Measurements from ENCODE around the gene NOS1AP. TPM values are rescaled to one million over a fixed set of nuclear protein-coding genes. Genes with fewer than 3 reads are reported as not detected.
A peak's percentile ranks its signal among the peaks of the same experiment; 100 is the strongest.

Gene NOS1AP
- total and polyA plus RNA-seq, 9 of the 15 experiments (the other 6 are each of a cell fraction or from before 2014, with no cell fraction given): 0.07 to 1.5 (median 0.22) TPM

- ATAC-seq (no peak), DNase-seq (ENCODE audit: extremely low read depth in 1 of 4, low spot score in 3 of 4) (no peak), FAIRE-seq (no peak)
- H3K4me2 ChIP-seq (ENCODE audit: insufficient read depth, low read length): no peak overlapping the region
- ChIA-PET CTCF (ENCODE audit: low intra/inter-chr PET ratio) (no interaction called here), POLR2A (interaction anchor here (0.7 to 1.7 kb wide), 3 partner anchors 9 to 56 kb away, joined by 3 to 5 read pairs (median 3); no protein-coding TSS in a partner anchor)
- no TSS peak for BruUV-seq (replicated peaks)
- H3K36me3 ChIP-seq (ENCODE audit: control insufficient read depth, insufficient read depth, low read length): no peaks in the 10 kb centered on the region
- 0% methylated on average over 2 of the region's 2 CpGs for WGBS (ENCODE audit: insufficient coverage, low coverage, missing lambda C conversion rate)
- H3K4me3 ChIP-seq: no peak overlapping the region
- intact Hi-C loops (cut with micrococcal nuclease): no loop called here
- H3K27me3 ChIP-seq (ENCODE audit: control insufficient read depth in 2 of 2, insufficient read depth in 2 of 2, low read length in 2 of 2): peaks cover 37 to 66% of the 10 kb centered on the region in 2 experiments; a peak in 4 of 5 replicates
- TF ChIP-seq HSF4 (CRISPR knock-in tag; IDR thresholded peaks at IDR 0.05; ENCODE audit: borderline replicate concordance) (no peak), ZNF232 (CRISPR knock-in tag; IDR thresholded peaks at IDR 0.05) (no peak), ZFP91 (CRISPR knock-in tag; IDR thresholded peaks at IDR 0.05) (no peak), KAT7 (CRISPR knock-in tag; IDR thresholded peaks at IDR 0.05; ENCODE audit: borderline replicate concordance) (no peak), HDAC8 (tag; IDR thresholded peaks at IDR 0.05) (no peak), DNMT1 (IDR thresholded peaks at IDR 0.05) (no peak), CBX8 (IDR thresholded peaks at IDR 0.05; ENCODE audit: borderline replicate concordance, extremely low read depth, low read depth, low read length, poor library complexity, severe bottlenecking) (no peak), PTTG1 (tag; IDR thresholded peaks at IDR 0.05; ENCODE audit: low read depth) (no peak), ZNF316 (IDR thresholded peaks at IDR 0.05) (peak; percentile 54), HMG20A (CRISPR knock-in tag; conservative IDR thresholded peaks at IDR 0.05) (no peak), XRCC3 (IDR thresholded peaks at IDR 0.05) (no peak), C11orf30 (IDR thresholded peaks at IDR 0.05; ENCODE audit: low read depth) (peak; percentile 30; the same call in 1 of the 2 replicates), ZSCAN29 (IDR thresholded peaks at IDR 0.05) (no peak), HEY1 (CRISPR knock-in tag; IDR thresholded peaks at IDR 0.05; ENCODE audit: borderline replicate concordance) (no peak), ZNF12 (CRISPR knock-in tag; IDR thresholded peaks at IDR 0.05) (no peak), ZNF124 (CRISPR knock-in tag; IDR thresholded peaks at IDR 0.05) (no peak)
- in situ Hi-C loops (cut with MboI): loop anchor here (25.0 kb wide), 1 partner anchor 558 kb away; no protein-coding TSS in a partner anchor
- H3K27ac ChIP-seq (ENCODE audit: extremely low read depth, low read depth, low read length): no peak overlapping the region
- H3K9me3 ChIP-seq (replicated peaks; ENCODE audit: control insufficient read depth, insufficient read depth, low read depth, low read length): no peaks in the 10 kb centered on the region
- H4K20me1 ChIP-seq (replicated peaks; ENCODE audit: control insufficient read depth, insufficient read depth, low read length): no peaks in the 10 kb centered on the region; the same call in 1 of the 2 replicates
- peaks cover 4 to 11% of the 10 kb centered on the region in 2 experiments; a peak in 4 of 5 replicates for H3K4me1 ChIP-seq (replicated peaks in 1 of 2; ENCODE audit: control insufficient read depth in 2 of 2, insufficient read depth in 2 of 2, low read length in 2 of 2)
- no peaks in the 10 kb centered on the region for H3K79me2 ChIP-seq (ENCODE audit: control insufficient read depth, insufficient read depth, low read length)
- no peaks in the 10 kb centered on the region for H3K9me1 ChIP-seq (ENCODE audit: control insufficient read depth, insufficient read depth, low read length)
- H2AFZ ChIP-seq (ENCODE audit: low read depth, low read length): no peak overlapping the region
- no peak overlapping the region for H3K9ac ChIP-seq (ENCODE audit: insufficient read depth in 1 of 2, low read depth in 2 of 2, low read length in 2 of 2)
Observed at GRCh38 chr1:162020150-162020549, 49.3 kb upstream of the NOS1AP start.
